GM19452 (cell line): ENCODE measurements around the gene SNX6.
"Not testable (repeated sequence)": the region's sequence is repeated elsewhere in the genome, so short reads cannot be mapped to it uniquely, and the experiment has no call there.

Experiments used
- ATAC-seq: cut with Tn5 transposase; IDR thresholded peaks from one replicate; pipeline ENCODE4 v1.9.1; 2021; ENCODE audit not compliant: unreplicated experiment

Gene SNX6

DNA sequence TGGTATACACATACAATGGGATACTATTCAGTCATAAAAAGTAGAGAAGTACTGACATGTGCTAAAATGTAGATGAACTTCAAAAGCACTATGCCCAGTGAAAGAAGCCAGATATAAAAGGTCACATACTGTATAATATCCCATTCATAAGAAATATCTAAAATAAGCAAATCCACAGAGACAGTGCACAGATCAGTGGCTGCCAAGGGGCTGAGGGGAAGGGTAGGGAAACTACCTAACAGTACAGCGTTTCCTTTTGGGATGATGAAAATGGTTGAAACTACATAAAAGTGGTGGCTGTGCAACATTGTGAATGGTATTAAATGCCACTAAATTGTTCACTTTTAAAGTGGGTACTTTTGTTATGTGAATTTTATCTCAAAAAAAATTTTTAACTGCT, 102.4 kb downstream of the SNX6 start:
- ATAC-seq = no peak

DNA sequence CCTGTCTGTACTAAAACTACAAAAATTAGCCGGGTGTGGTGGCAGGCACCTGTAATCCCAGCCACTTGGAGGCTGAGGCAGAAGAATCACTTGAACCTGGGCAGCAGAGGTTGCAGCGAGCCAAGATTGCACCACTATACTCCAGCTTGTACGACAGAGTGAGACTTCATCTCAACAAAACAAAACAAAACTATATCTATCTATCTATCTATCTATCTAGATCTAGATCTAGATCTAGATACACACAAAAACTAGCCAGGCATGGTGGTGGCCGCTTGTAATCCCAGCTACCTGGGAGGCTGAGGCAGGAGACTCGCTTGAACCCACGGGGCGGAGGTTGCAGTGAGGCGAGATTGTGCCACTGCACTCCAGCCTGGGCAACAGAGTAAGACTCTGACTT, 105.7 kb downstream of the SNX6 start:
- ATAC-seq = not testable (repeated sequence)

- no peak for ATAC-seq
These were observed 107.5 kb downstream of the SNX6 start for GRCh38 chr14:34522496-34522895.

GRCh38 chr14:34521071-34521470, 108.9 kb downstream of the SNX6 start:
- ATAC-seq = not testable (repeated sequence)

GRCh38 chr14:34520304-34520970, 109.5 kb downstream of the SNX6 start:
- ATAC-seq = not testable (repeated sequence)
